Measurements from ENCODE around the gene LDLRAD1. TPM values are rescaled to one million over a fixed set of nuclear protein-coding genes. Genes with fewer than 3 reads are reported as not detected.
"Not testable (repeated sequence)": the region's sequence is repeated elsewhere in the genome, so short reads cannot be mapped to it uniquely, and the experiment has no call there.

LDLRAD1 gene
- total RNA-seq, 1 donor from 2014 or later: not detected

- H3K36me3 Mint-ChIP-seq (ENCODE audit: unreplicated experiment): peaks cover 34% of the 10 kb centered on the region
- peaks cover 9% of the 10 kb centered on the region for H3K4me1 Mint-ChIP-seq (ENCODE audit: unreplicated experiment)
- H3K27ac Mint-ChIP-seq (ENCODE audit: unreplicated experiment): no peak overlapping the region
- no peak overlapping the region for H3K4me3 Mint-ChIP-seq (ENCODE audit: unreplicated experiment)
- TF ChIP-seq CTCF (IDR thresholded peaks at IDR 0.05): no peak
- no peak for DNase-seq (ENCODE audit: extremely low spot score, unreplicated experiment)
- no peaks in the 10 kb centered on the region for H3K9me3 Mint-ChIP-seq (ENCODE audit: unreplicated experiment)
- no peaks in the 10 kb centered on the region for H3K27me3 Mint-ChIP-seq (ENCODE audit: unreplicated experiment)
Measured at GRCh38 chr1:54045496-54045895, 27.5 kb upstream of the LDLRAD1 start.

GRCh38 chr1:54041806-54042205, 23.8 kb upstream of the LDLRAD1 start:
- Mint-ChIP-seq H3K4me3 (ENCODE audit: unreplicated experiment) (no peak overlapping the region), H3K27ac (ENCODE audit: unreplicated experiment) (no peak overlapping the region), H3K9me3 (ENCODE audit: unreplicated experiment) (no peaks in the 10 kb centered on the region), H3K27me3 (ENCODE audit: unreplicated experiment) (no peaks in the 10 kb centered on the region), H3K36me3 (ENCODE audit: unreplicated experiment) (peaks cover 52% of the 10 kb centered on the region), H3K4me1 (ENCODE audit: unreplicated experiment) (peaks cover 2% of the 10 kb centered on the region)
- no peak for TF ChIP-seq CTCF (IDR thresholded peaks at IDR 0.05)
- no peak for DNase-seq (ENCODE audit: extremely low spot score, unreplicated experiment)

GRCh38 chr1:54037476-54037875, 19.5 kb upstream of the LDLRAD1 start:
- H3K4me3 Mint-ChIP-seq (ENCODE audit: unreplicated experiment): no peak overlapping the region
- H3K36me3 Mint-ChIP-seq (ENCODE audit: unreplicated experiment): peaks cover 58% of the 10 kb centered on the region
- H3K9me3 Mint-ChIP-seq (ENCODE audit: unreplicated experiment): no peaks in the 10 kb centered on the region
- H3K27me3 Mint-ChIP-seq (ENCODE audit: unreplicated experiment): no peaks in the 10 kb centered on the region
- no peak for TF ChIP-seq CTCF (IDR thresholded peaks at IDR 0.05)
- no peak overlapping the region for H3K27ac Mint-ChIP-seq (ENCODE audit: unreplicated experiment)
- DNase-seq (ENCODE audit: extremely low spot score, unreplicated experiment): no peak
- H3K4me1 Mint-ChIP-seq (ENCODE audit: unreplicated experiment): no peaks in the 10 kb centered on the region

- Mint-ChIP-seq H3K9me3 (ENCODE audit: unreplicated experiment) (no peaks in the 10 kb centered on the region), H3K4me3 (ENCODE audit: unreplicated experiment) (no peak overlapping the region), H3K36me3 (ENCODE audit: unreplicated experiment) (peaks cover 32% of the 10 kb centered on the region), H3K27me3 (ENCODE audit: unreplicated experiment) (peaks cover 4% of the 10 kb centered on the region), H3K27ac (ENCODE audit: unreplicated experiment) (no peak overlapping the region), H3K4me1 (ENCODE audit: unreplicated experiment) (no peaks in the 10 kb centered on the region)
- no peak for TF ChIP-seq CTCF (IDR thresholded peaks at IDR 0.05)
- no peak for DNase-seq (ENCODE audit: extremely low spot score, unreplicated experiment)
Measured at GRCh38 chr1:54028306-54029251, 10.6 kb upstream of the LDLRAD1 start.

- Mint-ChIP-seq H3K4me1 (ENCODE audit: unreplicated experiment) (no peaks in the 10 kb centered on the region), H3K27me3 (ENCODE audit: unreplicated experiment) (peaks cover 8% of the 10 kb centered on the region), H3K36me3 (ENCODE audit: unreplicated experiment) (peaks cover 29% of the 10 kb centered on the region), H3K27ac (ENCODE audit: unreplicated experiment) (no peak overlapping the region), H3K9me3 (ENCODE audit: unreplicated experiment) (no peaks in the 10 kb centered on the region), H3K4me3 (ENCODE audit: unreplicated experiment) (no peak overlapping the region)
- DNase-seq (ENCODE audit: extremely low spot score, unreplicated experiment): no peak
- no peak for TF ChIP-seq CTCF (IDR thresholded peaks at IDR 0.05)
Measured at GRCh38 chr1:54027848-54028247, 9.9 kb upstream of the LDLRAD1 start.

GRCh38 chr1:54024811-54025210, 6.8 kb upstream of the LDLRAD1 start:
- H3K27me3 Mint-ChIP-seq (ENCODE audit: unreplicated experiment): peaks cover 12% of the 10 kb centered on the region
- H3K36me3 Mint-ChIP-seq (ENCODE audit: unreplicated experiment); H3K4me1 Mint-ChIP-seq (ENCODE audit: unreplicated experiment); H3K4me3 Mint-ChIP-seq (ENCODE audit: unreplicated experiment); DNase-seq (ENCODE audit: extremely low spot score, unreplicated experiment); H3K9me3 Mint-ChIP-seq (ENCODE audit: unreplicated experiment); H3K27ac Mint-ChIP-seq (ENCODE audit: unreplicated experiment): not testable (repeated sequence)
